Epidermal melanocyte (primary cell): ENCODE data around the gene CCDC32.

ENCODE experiments used
- DNase-seq: peaks from one replicate; pipeline ENCODE4 v3.0.0; 2011; ENCODE audit warnings: low spot score; ENCODE audit not compliant: insufficient read length

CCDC32 gene

GRCh38 chr15:40567111-40567510, 2.3 kb upstream of the CCDC32 start:
- DNase-seq, result no peak

GRCh38 chr15:40565333-40566238, 744 bp upstream of the CCDC32 start:
- DNase-seq, result no peak

GRCh38 chr15:40563426-40563825, 1.4 kb downstream of the CCDC32 start:
- DNase-seq, result no peak

GRCh38 chr15:40562691-40563090, 2.2 kb downstream of the CCDC32 start:
- DNase-seq, result no peak

- DNase-seq, result no peak
Measured at GRCh38 chr15:40558952-40559742, 5.7 kb downstream of the CCDC32 start.

- no peak for DNase-seq
Measured at GRCh38 chr15:40555876-40556275, 9.0 kb downstream of the CCDC32 start.

- no peak for DNase-seq
Measured at GRCh38 chr15:40554161-40554525, 10.7 kb downstream of the CCDC32 start.

- no peak for DNase-seq
Measured at GRCh38 chr15:40550341-40551037, 14.4 kb downstream of the CCDC32 start.

GRCh38 chr15:40549894-40550293, 14.9 kb downstream of the CCDC32 start:
- no peak for DNase-seq

GRCh38 chr15:40548610-40549009, 16.2 kb downstream of the CCDC32 start:
- DNase-seq, result no peak

- DNase-seq, result no peak
Measured at GRCh38 chr15:40545457-40545856, 19.4 kb downstream of the CCDC32 start.

GRCh38 chr15:40543631-40544294, 21.1 kb downstream of the CCDC32 start:
- no peak for DNase-seq

- no peak for DNase-seq
Measured at GRCh38 chr15:40543082-40543481, 21.8 kb downstream of the CCDC32 start.

GRCh38 chr15:40538976-40539375, 25.9 kb downstream of the CCDC32 start:
- no peak for DNase-seq

- DNase-seq, result no peak
Measured at GRCh38 chr15:40536501-40536900, 28.3 kb downstream of the CCDC32 start.

- DNase-seq, result no peak
Measured at GRCh38 chr15:40534371-40534770, 30.5 kb downstream of the CCDC32 start.

GRCh38 chr15:40533763-40534364, 31.0 kb downstream of the CCDC32 start:
- DNase-seq, result no peak

- no peak for DNase-seq
Measured at GRCh38 chr15:40528801-40529200, 36.0 kb downstream of the CCDC32 start.

- no peak for DNase-seq
Measured at GRCh38 chr15:40525855-40526254, 39.0 kb downstream of the CCDC32 start.

- no peak for DNase-seq
Measured at GRCh38 chr15:40523611-40524010, 41.2 kb downstream of the CCDC32 start.

- DNase-seq, result no peak
Measured at GRCh38 chr15:40516322-40516721, 48.5 kb downstream of the CCDC32 start.
